GOT3 (cell line): ENCODE measurements around the gene CHRDL1.
"Not testable (repeated sequence)": the region's sequence is repeated elsewhere in the genome, so short reads cannot be mapped to it uniquely, and the experiment has no call there.

ENCODE experiments used
- DNase-seq: peaks from one replicate; lab custom pipeline; 2025; ENCODE audit warnings: mixed read lengths; lab: John Stamatoyannopoulos, UW

CHRDL1 gene

DNA sequence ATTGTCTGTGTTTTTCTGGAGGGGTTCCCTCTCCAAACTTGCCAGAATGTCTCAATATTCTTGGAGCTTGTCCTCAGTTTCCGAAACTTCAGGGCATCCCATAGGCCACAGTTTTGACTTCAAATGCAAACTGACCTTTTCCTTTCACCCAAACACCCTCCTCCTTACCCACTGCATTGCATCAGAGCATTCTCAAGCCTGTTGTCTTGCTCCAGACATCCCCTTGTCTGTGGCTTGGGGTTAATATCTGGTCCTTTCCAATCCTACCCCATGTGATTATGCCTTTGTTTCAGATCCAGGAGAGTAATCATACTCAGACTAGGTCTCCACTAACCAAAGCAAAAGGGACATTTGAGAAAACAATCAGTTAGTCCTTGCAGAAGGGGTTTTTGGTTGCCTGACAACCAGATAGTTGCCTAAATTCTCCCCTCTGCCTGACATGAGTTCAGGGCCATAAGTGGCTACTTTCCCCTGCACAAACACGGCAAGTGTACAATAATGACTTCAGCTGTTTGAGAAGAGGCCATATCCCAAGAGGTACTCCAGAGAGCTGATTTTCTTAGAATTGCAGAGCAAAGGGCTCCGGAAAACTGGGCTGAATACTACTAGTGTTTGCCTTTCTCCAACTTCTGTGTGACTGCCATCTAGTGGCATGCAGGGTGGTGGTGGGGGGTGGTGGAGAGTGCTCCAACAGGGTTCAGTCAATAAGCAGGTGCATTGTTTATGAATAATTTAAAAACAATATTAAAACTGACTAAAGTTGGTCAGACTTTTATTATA is 130.2 kb downstream of the CHRDL1 start:
- no peak for DNase-seq

DNA sequence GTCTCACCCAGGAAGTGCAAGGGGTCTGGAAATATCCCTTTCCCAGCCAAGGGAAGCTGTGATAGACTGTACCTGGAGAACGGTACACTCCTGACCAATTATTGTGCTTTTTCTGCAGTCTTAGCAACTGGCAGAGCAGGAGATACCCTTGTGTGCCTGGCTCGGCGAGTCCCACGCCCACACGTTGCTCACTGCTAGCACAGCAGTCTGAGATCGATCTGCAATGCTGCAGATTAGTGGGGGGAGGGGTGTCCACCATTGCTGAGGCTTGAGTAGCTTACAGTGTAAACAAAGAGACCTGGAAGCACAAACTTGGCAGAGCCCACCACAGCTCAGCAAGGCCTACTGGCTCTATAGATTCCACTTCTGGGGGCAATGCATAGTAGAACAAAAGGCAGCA is 138.5 kb downstream of the CHRDL1 start:
- no peak for DNase-seq

DNA sequence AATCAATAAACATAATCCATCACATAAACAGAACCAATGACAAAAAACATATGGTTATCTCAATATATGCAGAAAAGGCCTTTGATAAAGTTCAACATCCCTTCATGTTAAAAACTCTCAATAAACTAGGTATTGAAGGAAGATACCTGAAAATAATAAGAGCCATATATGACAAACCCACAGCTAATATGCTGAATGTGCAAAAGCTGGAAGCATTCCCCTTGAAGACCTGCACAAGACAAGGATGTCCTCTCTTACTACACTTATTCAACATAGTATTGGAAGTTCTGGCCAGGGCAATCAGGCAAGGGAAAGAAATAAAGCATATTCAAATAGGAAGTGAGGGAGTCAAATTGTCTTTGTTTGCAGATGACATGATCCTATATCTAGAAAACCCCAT is 141.3 kb downstream of the CHRDL1 start:
- DNase-seq, result not testable (repeated sequence)

DNA sequence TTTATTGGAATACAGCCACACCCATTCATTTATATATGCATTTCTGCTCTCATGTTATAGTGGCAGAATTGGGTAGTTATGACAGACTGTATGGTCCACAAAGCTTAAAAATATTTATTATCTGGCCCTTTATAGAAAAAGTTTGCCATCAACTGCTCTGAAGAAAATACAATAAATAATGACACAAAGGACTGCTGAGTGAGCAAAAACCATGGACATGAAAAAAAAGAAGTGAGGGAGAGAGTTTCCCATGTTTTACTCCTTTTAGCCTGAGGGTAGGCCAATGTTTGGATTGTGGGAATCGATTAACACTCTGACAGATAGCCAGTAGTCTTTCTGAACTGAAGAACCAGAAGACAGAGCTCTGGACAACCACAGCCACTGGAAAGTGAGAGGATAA is 149.2 kb downstream of the CHRDL1 start:
- no peak for DNase-seq
